ENCODE measurements around the gene SHKBP1.

DNA sequence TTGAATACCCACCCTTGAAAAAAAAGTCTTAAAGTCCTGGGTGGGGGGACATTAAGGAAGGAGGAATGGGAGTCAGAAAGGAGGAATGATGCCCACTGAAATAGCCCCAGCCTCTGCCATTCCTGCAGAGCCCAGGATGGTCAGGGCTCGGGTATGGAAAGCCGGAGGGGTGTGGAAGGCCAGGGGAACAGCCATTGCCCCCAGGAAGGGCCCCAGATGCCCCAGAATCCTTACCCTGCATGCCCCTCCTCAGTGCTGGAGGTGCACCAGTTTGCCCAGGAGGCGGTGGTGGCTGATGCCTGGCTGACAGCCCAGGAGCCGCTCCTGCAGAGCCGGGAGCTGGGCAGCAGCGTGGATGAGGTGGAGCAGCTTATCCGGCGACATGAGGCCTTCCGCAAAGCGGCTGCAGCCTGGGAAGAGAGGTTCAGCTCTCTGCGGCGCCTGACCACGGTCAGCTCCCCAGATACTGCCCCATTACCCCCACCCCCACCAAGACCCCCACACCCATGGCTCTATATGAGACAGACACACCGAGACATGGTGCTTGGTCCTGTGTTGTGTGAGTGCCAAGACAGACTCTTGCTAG is 10.7 kb upstream of the SHKBP1 start:
- TF ChIP-seq, protein P1, sequence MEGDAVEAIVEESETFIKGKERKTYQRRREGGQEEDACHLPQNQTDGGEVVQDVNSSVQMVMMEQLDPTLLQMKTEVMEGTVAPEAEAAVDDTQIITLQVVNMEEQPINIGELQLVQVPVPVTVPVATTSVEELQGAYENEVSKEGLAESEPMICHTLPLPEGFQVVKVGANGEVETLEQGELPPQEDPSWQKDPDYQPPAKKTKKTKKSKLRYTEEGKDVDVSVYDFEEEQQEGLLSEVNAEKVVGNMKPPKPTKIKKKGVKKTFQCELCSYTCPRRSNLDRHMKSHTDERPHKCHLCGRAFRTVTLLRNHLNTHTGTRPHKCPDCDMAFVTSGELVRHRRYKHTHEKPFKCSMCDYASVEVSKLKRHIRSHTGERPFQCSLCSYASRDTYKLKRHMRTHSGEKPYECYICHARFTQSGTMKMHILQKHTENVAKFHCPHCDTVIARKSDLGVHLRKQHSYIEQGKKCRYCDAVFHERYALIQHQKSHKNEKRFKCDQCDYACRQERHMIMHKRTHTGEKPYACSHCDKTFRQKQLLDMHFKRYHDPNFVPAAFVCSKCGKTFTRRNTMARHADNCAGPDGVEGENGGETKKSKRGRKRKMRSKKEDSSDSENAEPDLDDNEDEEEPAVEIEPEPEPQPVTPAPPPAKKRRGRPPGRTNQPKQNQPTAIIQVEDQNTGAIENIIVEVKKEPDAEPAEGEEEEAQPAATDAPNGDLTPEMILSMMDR (IDR thresholded peaks at IDR 0.05): no peak
- TF ChIP-seq POLR2A (IDR thresholded peaks at IDR 0.05): no peak
- no peak for TF ChIP-seq POLR2AphosphoS5 (IDR thresholded peaks at IDR 0.05; ENCODE audit: insufficient read depth in 1 of 2, low read depth in 1 of 2)
